ENCODE results near the gene ARHGEF17. TPM values are rescaled to one million over a fixed set of nuclear protein-coding genes. Genes with fewer than 3 reads are reported as not detected.

The ARHGEF17 gene
- total and polyA plus RNA-seq, 2 of the 13 experiments (the other 11 are each of a cell fraction or from before 2014, with no cell fraction given): 10.7 to 28.8 TPM

GRCh38 chr11:73307323-73308002 lies 613 bp upstream of the ARHGEF17 start (continued):
- peak; percentile 84 for TF ChIP-seq HNRNPK (IDR thresholded peaks at IDR 0.05; ENCODE audit: low read depth, low read length, poor library complexity, severe bottlenecking)
- TF ChIP-seq, protein P1, sequence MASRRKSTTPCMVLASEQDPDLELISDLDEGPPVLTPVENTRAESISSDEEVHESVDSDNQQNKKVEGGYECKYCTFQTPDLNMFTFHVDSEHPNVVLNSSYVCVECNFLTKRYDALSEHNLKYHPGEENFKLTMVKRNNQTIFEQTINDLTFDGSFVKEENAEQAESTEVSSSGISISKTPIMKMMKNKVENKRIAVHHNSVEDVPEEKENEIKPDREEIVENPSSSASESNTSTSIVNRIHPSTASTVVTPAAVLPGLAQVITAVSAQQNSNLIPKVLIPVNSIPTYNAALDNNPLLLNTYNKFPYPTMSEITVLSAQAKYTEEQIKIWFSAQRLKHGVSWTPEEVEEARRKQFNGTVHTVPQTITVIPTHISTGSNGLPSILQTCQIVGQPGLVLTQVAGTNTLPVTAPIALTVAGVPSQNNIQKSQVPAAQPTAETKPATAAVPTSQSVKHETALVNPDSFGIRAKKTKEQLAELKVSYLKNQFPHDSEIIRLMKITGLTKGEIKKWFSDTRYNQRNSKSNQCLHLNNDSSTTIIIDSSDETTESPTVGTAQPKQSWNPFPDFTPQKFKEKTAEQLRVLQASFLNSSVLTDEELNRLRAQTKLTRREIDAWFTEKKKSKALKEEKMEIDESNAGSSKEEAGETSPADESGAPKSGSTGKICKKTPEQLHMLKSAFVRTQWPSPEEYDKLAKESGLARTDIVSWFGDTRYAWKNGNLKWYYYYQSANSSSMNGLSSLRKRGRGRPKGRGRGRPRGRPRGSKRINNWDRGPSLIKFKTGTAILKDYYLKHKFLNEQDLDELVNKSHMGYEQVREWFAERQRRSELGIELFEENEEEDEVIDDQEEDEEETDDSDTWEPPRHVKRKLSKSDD (CRISPR knock-in tag; IDR thresholded peaks at IDR 0.05; ENCODE audit: low read depth): no peak
- peak; percentile 46; the same call in 1 of the 2 replicates for TF ChIP-seq ZBTB38 (CRISPR knock-in tag; IDR thresholded peaks at IDR 0.05)
- no peak for TF ChIP-seq BORCS8-MEF2B (CRISPR knock-in tag; IDR thresholded peaks at IDR 0.05)
- TF ChIP-seq ZNF292 (CRISPR knock-in tag; IDR thresholded peaks at IDR 0.05; ENCODE audit: borderline replicate concordance, low read depth): peak; percentile 64; the same call in 1 of the 2 replicates
- no peak for TF ChIP-seq HNRNPH1 (optimal IDR thresholded peaks at IDR 0.05; ENCODE audit: low read depth, low read length)
- TF ChIP-seq ZBTB7B (CRISPR knock-in tag; IDR thresholded peaks at IDR 0.05): no peak
- TF ChIP-seq HNF4G (IDR thresholded peaks at IDR 0.05; ENCODE audit: borderline replicate concordance, low read depth, low read length): no peak
- no peak for TF ChIP-seq HNF4G (CRISPR knock-in tag; IDR thresholded peaks at IDR 0.05; ENCODE audit: borderline replicate concordance, low read depth)
- no peak for TF ChIP-seq CHD4 (IDR thresholded peaks at IDR 0.05; ENCODE audit: borderline replicate concordance, low read length)
- TF ChIP-seq, protein P2, sequence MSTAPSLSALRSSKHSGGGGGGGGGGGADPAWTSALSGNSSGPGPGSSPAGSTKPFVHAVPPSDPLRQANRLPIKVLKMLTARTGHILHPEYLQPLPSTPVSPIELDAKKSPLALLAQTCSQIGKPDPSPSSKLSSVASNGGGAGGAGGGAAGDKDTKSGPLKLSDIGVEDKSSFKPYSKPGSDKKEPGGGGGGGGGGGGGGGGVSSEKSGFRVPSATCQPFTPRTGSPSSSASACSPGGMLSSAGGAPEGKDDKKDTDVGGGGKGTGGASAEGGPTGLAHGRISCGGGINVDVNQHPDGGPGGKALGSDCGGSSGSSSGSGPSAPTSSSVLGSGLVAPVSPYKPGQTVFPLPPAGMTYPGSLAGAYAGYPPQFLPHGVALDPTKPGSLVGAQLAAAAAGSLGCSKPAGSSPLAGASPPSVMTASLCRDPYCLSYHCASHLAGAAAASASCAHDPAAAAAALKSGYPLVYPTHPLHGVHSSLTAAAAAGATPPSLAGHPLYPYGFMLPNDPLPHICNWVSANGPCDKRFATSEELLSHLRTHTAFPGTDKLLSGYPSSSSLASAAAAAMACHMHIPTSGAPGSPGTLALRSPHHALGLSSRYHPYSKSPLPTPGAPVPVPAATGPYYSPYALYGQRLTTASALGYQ (CRISPR knock-in tag; IDR thresholded peaks at IDR 0.05): no peak
- TF ChIP-seq ZNF883 (CRISPR knock-in tag; IDR thresholded peaks at IDR 0.05; ENCODE audit: not compliant biosample characterization): no peak
- no peak for TF ChIP-seq SRSF4 (IDR thresholded peaks at IDR 0.05; ENCODE audit: low read depth, low read length, poor library complexity, severe bottlenecking)
- TF ChIP-seq DMAP1 (CRISPR knock-in tag; IDR thresholded peaks at IDR 0.05): peak; percentile 68; the same call in 1 of the 2 replicates
- TF ChIP-seq, protein P3, sequence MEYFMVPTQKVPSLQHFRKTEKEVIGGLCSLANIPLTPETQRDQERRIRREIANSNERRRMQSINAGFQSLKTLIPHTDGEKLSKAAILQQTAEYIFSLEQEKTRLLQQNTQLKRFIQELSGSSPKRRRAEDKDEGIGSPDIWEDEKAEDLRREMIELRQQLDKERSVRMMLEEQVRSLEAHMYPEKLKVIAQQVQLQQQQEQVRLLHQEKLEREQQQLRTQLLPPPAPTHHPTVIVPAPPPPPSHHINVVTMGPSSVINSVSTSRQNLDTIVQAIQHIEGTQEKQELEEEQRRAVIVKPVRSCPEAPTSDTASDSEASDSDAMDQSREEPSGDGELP (IDR thresholded peaks at IDR 0.05; ENCODE audit: borderline replicate concordance, low read depth): peak; percentile 35; the same call in 1 of the 2 replicates
- no peak for TF ChIP-seq CHCHD3 (CRISPR knock-in tag; IDR thresholded peaks at IDR 0.05)
- TF ChIP-seq ETV6 (CRISPR knock-in tag; conservative IDR thresholded peaks at IDR 0.05): no peak
- no peak for TF ChIP-seq BRCA1 (CRISPR knock-in tag; IDR thresholded peaks at IDR 0.05)
- TF ChIP-seq ZNF614 (CRISPR knock-in tag; IDR thresholded peaks at IDR 0.05; ENCODE audit: borderline replicate concordance): peak; percentile 51; the same call in 1 of the 2 replicates
- TF ChIP-seq ZNF780A (CRISPR knock-in tag; IDR thresholded peaks at IDR 0.05): peak; percentile 71; the same call in 1 of the 2 replicates
- TF ChIP-seq, protein P4, sequence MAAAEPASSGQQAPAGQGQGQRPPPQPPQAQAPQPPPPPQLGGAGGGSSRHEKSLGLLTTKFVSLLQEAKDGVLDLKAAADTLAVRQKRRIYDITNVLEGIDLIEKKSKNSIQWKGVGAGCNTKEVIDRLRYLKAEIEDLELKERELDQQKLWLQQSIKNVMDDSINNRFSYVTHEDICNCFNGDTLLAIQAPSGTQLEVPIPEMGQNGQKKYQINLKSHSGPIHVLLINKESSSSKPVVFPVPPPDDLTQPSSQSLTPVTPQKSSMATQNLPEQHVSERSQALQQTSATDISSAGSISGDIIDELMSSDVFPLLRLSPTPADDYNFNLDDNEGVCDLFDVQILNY (CRISPR knock-in tag; conservative IDR thresholded peaks at IDR 0.05): no peak

Data from HepG2 (cell line).